HUES6 (cell line): Measurements from ENCODE around the gene ZDHHC6.

Experiments used
- H3K27ac ChIP-seq: 2 replicates; pipeline ENCODE4 v1.7.0; 2013; ENCODE audit warnings: low read depth, mild to moderate bottlenecking, low read length, inconsistent platforms
- H3K27me3 ChIP-seq: 2 replicates; pipeline ENCODE4 v1.6.1; 2013; ENCODE audit warnings: low read length; ENCODE audit not compliant: control insufficient read depth, insufficient read depth
- H3K36me3 ChIP-seq: 2 replicates; pipeline ENCODE4 v1.6.1; 2013; ENCODE audit warnings: low read length; ENCODE audit not compliant: control insufficient read depth, insufficient read depth
- H3K4me1 ChIP-seq: 2 replicates; pipeline ENCODE4 v1.6.1; 2013; ENCODE audit warnings: low read length; ENCODE audit not compliant: control insufficient read depth, insufficient read depth
- H3K4me3 ChIP-seq: 2 replicates; pipeline ENCODE4 v1.5.1; 2013; ENCODE audit warnings: low read depth, low read length
- H3K9ac ChIP-seq: one replicate; pipeline ENCODE4 v1.6.1; 2013; ENCODE audit warnings: mild to moderate bottlenecking, low read length
- H3K9me3 ChIP-seq: 2 replicates; pipeline ENCODE4 v1.6.1; 2013; ENCODE audit warnings: low read depth, low read length; ENCODE audit not compliant: control insufficient read depth, insufficient read depth

ZDHHC6 gene

DNA sequence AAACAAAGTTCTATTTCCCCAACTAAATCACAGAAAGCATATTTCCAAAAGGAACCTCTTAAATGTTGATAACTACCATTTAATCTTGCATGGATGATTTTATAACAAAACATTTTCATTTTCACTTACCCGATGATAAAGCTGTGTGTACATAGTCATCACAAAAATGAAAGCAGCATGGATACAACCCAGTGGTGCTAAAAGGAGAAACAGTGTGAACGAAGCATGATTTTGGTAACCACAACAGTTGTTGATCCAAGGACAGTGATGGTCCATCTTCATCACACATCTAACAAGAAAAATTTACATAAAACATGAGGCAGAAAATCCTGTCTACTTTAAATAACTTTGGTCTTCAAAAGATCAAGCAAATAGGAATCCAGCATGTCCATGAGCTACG lies 4.7 kb downstream of the ZDHHC6 start:
- H3K36me3 ChIP-seq = peaks cover 71% of the 10 kb centered on the region
- no peak overlapping the region for H3K9ac ChIP-seq

GRCh38 chr10:112441520-112441919 lies 5.2 kb downstream of the ZDHHC6 start:
- H3K36me3 ChIP-seq = peaks cover 77% of the 10 kb centered on the region

More for the DNA sequence above, 4.7 kb downstream of the ZDHHC6 start:
- Histone ChIP-seq H3K27ac (no peak overlapping the region), H3K9me3 (no peaks in the 10 kb centered on the region), H3K4me1 (0 out of 2 replicates have a peak, but pooled peaks cover 3% of the 10 kb centered on the region), H3K4me3 (no peak overlapping the region), H3K27me3 (no peaks in the 10 kb centered on the region)

DNA sequence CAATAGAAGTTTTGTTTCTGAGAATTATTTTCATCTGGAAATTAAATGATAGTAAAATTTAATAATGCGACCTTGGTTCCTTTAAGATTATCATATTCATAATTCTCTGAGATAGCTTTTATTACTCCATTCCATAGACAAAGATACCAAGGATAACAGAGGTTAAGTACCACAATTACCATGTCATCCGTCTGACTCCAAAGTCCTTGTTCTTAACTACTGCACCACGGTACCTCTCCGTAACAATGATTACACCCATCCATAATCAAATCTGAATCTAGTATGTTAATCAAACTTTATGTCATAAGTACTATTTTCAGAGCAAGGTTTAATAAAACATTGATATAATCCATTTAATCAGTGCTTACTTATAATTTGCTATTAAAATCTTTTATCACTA lies 8.4 kb downstream of the ZDHHC6 start:
- Histone ChIP-seq H3K9ac (no peak overlapping the region), H3K27ac (no peak overlapping the region), H3K4me1 (no peaks in the 10 kb centered on the region), H3K9me3 (no peaks in the 10 kb centered on the region), H3K36me3 (peaks cover 80% of the 10 kb centered on the region), H3K27me3 (no peaks in the 10 kb centered on the region), H3K4me3 (no peak overlapping the region)

More at GRCh38 chr10:112441520-112441919, 5.2 kb downstream of the ZDHHC6 start:
- Histone ChIP-seq H3K27me3 (no peaks in the 10 kb centered on the region), H3K9ac (no peak overlapping the region), H3K27ac (no peak overlapping the region), H3K4me1 (0 out of 2 replicates have a peak, but pooled peaks cover 3% of the 10 kb centered on the region), H3K9me3 (no peaks in the 10 kb centered on the region), H3K4me3 (no peak overlapping the region)

GRCh38 chr10:112434988-112435619 lies 11.6 kb downstream of the ZDHHC6 start:
- H3K36me3 ChIP-seq = peaks cover 77% of the 10 kb centered on the region
- no peak overlapping the region for H3K27ac ChIP-seq
- H3K4me1 ChIP-seq = no peaks in the 10 kb centered on the region
- H3K9me3 ChIP-seq = no peaks in the 10 kb centered on the region
- no peaks in the 10 kb centered on the region for H3K27me3 ChIP-seq
- no peak overlapping the region for H3K4me3 ChIP-seq
- H3K9ac ChIP-seq = no peak overlapping the region

- Histone ChIP-seq H3K27me3 (no peaks in the 10 kb centered on the region), H3K4me1 (no peaks in the 10 kb centered on the region), H3K9ac (no peak overlapping the region), H3K36me3 (peaks cover 76% of the 10 kb centered on the region), H3K4me3 (no peak overlapping the region), H3K27ac (no peak overlapping the region), H3K9me3 (no peaks in the 10 kb centered on the region)
These were observed 13.6 kb downstream of the ZDHHC6 start for GRCh38 chr10:112433136-112433535.

- Histone ChIP-seq H3K9me3 (no peaks in the 10 kb centered on the region), H3K4me3 (no peak overlapping the region), H3K27me3 (no peaks in the 10 kb centered on the region), H3K4me1 (no peaks in the 10 kb centered on the region), H3K9ac (no peak overlapping the region), H3K27ac (no peak overlapping the region), H3K36me3 (peaks cover 53% of the 10 kb centered on the region)
These were observed 17.0 kb downstream of the ZDHHC6 start for GRCh38 chr10:112429654-112430230.

DNA sequence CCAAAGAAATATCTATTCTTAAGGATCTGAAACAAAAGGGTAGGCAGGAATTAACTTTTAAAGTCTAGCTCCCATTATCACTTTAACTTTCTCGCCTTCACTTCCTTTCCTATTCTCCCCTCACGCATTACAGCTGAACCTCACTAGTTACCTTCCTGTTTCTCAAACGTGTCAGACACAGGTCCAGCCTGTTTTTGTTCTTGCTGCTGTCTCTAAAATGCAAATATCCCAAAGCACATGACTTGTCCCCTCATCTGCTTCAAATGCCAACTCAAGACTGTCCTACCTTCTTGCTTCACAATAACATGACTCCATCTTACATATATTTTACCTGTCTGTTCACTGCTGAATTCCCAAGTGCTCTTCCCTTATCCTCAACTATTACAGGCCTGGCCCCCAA lies 17.6 kb downstream of the ZDHHC6 start:
- H3K9me3 ChIP-seq = no peaks in the 10 kb centered on the region
- peaks cover 47% of the 10 kb centered on the region for H3K36me3 ChIP-seq
- H3K4me1 ChIP-seq = no peaks in the 10 kb centered on the region
- H3K4me3 ChIP-seq = no peak overlapping the region
- no peak overlapping the region for H3K9ac ChIP-seq
- H3K27ac ChIP-seq = no peak overlapping the region
- H3K27me3 ChIP-seq = no peaks in the 10 kb centered on the region

DNA sequence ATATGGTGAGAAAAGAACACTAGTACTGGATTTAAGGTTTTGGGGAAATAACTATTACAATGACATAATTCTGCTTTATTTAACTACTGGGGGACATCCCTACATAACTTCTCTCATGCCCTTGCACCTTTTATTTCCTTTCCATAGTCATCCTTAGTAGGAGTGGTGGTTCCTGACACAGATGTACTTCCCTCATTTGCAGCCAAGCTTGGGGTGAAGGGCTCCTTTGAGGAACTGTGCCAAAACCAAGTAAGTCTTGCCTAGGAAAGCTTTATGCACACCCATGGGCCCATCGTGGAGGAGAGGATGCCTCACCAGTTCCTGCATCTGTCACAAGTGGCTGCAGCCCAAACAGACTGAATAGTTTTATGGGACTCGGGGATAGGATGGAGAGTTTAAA lies 20.6 kb downstream of the ZDHHC6 start:
- Histone ChIP-seq H3K9ac (no peak overlapping the region), H3K4me3 (no peak overlapping the region), H3K4me1 (no peaks in the 10 kb centered on the region), H3K9me3 (no peaks in the 10 kb centered on the region), H3K27me3 (no peaks in the 10 kb centered on the region), H3K36me3 (peaks cover 21% of the 10 kb centered on the region), H3K27ac (no peak overlapping the region)

GRCh38 chr10:112424651-112425050 lies 22.1 kb downstream of the ZDHHC6 start:
- Histone ChIP-seq H3K9me3 (no peaks in the 10 kb centered on the region), H3K9ac (no peak overlapping the region), H3K27ac (no peak overlapping the region), H3K4me3 (no peak overlapping the region), H3K36me3 (peaks cover 9% of the 10 kb centered on the region), H3K4me1 (no peaks in the 10 kb centered on the region), H3K27me3 (no peaks in the 10 kb centered on the region)

- H3K4me3 ChIP-seq = no peak overlapping the region
- no peaks in the 10 kb centered on the region for H3K36me3 ChIP-seq
- H3K9me3 ChIP-seq = no peaks in the 10 kb centered on the region
- no peak overlapping the region for H3K27ac ChIP-seq
- no peak overlapping the region for H3K9ac ChIP-seq
- H3K27me3 ChIP-seq = no peaks in the 10 kb centered on the region
- no peaks in the 10 kb centered on the region for H3K4me1 ChIP-seq
These were observed 25.0 kb downstream of the ZDHHC6 start for GRCh38 chr10:112421731-112422130.

- Histone ChIP-seq H3K4me3 (no peak overlapping the region), H3K27ac (no peak overlapping the region), H3K27me3 (no peaks in the 10 kb centered on the region), H3K36me3 (no peaks in the 10 kb centered on the region), H3K9me3 (no peaks in the 10 kb centered on the region), H3K9ac (no peak overlapping the region), H3K4me1 (no peaks in the 10 kb centered on the region)
These were observed 34.0 kb downstream of the ZDHHC6 start for GRCh38 chr10:112412696-112413095.
